ENCODE measurements around the gene SHC2. TPM values are rescaled to one million over a fixed set of nuclear protein-coding genes. Genes with fewer than 3 reads are reported as not detected.
"Not testable (repeated sequence)": the region's sequence is repeated elsewhere in the genome, so short reads cannot be mapped to it uniquely, and the experiment has no call there.

SHC2 gene
- total RNA-seq, 1 donor from 2014 or later: 5.1 TPM

DNA sequence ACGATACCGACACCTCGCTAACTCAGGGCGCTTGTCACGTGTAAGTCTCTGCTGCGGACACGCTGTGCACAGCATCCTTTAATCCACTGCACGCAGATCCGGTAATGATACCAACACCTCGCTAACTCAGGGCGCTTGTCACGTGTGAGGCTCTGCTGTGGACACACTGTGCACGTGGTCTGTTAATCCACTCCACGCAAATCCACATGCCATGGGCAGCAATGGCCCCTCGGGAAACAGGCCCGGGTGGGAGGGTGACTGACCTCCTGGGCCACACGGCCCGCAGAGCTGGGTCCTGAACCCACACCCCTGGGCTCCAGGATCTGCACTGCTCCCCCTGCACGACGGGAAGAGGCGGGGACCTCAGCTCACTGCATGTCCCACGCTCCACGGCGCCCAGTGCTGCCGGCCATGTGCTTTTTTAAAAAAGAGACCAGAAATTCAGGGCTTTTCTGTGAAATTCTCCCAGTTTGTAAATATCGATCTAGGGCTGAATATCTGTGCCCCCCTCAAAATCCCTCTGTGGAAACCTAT lies 16.1 kb downstream of the SHC2 start:
- DNase-seq (ENCODE audit: low read depth): no peak

GRCh38 chr19:443005-443404 lies 17.8 kb downstream of the SHC2 start:
- no peak for DNase-seq (ENCODE audit: low read depth)

DNA sequence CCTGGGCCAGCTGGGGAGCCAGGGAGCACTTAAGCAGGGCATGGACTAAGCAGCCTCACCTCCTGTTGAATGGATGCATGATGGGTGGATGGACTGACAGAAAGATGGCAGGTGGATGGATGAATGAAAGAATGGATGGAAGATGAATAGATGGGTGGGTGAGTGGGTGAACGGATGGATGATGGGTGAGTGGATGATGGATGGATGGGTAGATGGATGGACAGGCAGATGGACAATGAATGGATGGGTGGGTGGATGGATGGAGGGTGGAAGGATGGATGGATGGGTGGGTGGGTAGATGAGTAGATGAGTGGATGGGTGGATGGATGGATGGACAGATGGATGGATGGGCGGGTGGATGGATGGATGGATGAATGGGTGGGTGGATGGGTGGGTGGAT lies 18.7 kb downstream of the SHC2 start:
- DNase-seq (ENCODE audit: low read depth): no peak

DNA sequence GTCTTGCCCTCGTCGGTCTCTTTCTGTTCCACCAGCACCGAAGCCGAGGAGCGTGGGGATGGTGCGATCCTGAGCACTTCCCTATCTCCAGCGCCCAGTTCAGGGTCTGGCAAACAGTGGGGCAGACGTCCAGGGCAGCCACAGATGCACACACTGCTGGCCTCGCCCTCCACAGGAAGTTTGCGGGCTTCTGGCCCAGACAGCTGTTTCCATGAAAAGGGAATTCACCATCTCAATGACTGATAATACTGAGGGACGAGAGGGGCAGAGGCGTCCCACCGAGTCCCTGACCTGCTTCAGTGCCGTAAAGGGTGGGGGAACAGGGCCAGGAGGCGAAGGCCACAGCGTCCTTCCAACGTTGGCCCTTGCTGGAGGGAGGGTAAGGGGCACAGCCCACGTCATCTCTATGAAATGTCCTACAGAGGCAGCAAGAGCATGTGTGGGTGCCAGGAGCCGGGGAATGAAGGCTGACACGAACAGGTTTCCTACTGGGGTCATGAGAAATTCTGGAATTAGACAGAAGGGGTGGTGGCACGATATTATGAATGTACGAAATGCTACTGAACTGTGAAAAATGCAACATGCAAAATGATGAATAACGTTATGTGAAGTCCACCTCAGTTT lies 19.5 kb downstream of the SHC2 start:
- no peak for DNase-seq (ENCODE audit: low read depth)

- DNase-seq (ENCODE audit: low read depth): no peak
Measured at GRCh38 chr19:440391-441212, 20.2 kb downstream of the SHC2 start.

DNA sequence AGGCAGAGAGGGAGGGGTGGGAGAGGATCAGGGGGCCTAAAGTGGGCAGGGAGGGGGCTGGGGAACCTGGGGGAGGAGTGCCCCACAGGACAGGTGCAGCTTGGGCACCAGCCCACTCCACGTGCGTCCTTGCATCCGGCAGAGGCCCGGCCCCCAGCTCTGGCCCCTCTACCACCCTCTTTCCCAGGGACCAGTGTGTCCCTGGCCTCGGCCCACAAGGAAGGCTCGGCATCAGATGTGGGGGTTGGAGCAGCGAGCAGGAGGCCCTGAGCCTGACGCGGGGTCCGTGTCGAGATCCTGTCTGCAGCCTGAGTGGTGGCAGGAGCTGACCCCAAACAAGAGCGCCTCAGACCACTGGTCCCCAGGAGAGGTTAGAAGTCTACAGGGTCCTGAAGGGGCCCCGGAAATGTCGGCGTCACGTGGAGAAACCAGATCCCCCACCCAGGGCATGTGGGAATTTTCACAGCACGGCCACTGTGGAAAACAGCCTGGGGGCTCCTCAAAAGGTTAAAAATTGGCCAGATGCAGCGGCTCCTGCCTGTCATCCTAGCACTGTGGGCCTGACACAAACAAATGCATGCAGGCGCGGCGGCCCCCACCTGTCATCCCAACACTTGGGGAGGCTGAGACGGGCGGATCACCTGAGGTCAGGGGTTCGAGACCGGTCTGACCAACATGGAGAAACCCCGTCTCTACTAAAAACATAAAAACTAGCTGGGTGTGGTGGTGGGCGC lies 21.5 kb downstream of the SHC2 start:
- DNase-seq (ENCODE audit: low read depth): no peak

- DNase-seq (ENCODE audit: low read depth): no peak
Measured at GRCh38 chr19:438416-438958, 22.3 kb downstream of the SHC2 start.

GRCh38 chr19:437041-437440 lies 23.8 kb downstream of the SHC2 start:
- DNase-seq (ENCODE audit: low read depth): no peak

DNA sequence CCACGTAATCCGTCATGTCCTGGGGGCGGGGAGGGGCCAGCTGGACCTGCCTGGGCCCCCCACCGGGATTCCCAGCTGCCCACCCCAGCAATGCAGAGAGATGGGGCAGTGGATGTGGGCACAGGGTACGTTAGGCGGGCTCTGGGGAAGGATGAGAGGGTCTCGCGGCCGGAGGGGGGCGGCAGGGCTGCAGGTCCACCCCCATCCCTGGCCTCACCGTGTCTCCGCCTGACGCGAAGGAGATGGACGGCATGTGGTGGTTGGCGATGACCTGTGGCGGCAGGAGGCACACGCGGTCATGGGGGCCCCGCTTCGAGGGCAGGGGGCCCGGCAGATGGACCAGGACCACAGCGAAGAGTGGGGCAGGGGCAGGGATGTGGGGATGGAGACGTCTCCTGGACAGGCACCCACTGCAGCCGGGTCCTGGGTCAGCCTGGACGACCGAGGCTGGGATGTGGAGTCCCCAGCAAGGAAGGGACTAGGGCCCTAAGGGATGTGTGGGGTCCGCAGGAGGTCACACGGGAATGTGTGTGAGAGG lies 24.4 kb downstream of the SHC2 start:
- no peak for DNase-seq (ENCODE audit: low read depth)

DNA sequence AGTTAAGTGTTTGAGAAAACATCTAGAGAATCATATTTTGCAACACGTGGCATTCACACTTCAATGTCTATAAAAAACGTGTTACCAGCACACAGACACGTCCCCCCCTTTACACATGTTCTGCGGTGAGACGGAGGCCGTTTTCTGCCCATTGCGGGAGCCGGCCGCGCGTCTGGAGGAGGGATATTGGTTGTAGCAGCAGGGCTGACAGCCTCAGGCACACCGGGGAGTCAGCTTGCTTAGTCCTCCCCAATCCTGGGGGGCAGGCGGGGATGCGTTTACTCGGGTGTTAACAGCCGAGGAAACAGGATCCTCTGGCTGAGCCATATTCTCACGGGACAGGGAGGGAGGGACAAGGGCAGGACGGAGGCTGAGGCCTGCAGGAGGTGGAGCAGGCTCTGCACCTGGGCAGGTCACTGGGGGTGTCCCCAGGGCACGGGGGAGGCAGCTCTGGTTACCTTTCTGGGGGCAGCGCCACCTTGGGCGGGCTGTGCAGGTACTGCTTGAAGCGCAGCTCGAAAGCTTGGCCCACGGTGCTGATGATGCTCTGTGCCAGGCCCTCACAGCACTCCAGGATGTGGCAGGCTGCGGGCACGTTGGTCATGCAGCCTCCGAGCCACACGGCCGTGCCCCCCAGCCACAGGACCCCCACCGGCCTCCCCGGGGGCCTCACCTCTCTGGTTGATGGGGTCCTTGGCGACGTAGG lies 25.0 kb downstream of the SHC2 start:
- no peak for DNase-seq (ENCODE audit: low read depth)

- no peak for DNase-seq (ENCODE audit: low read depth)
Measured at GRCh38 chr19:435056-435706, 25.7 kb downstream of the SHC2 start.

- DNase-seq (ENCODE audit: low read depth): no peak
Measured at GRCh38 chr19:434152-434960, 26.5 kb downstream of the SHC2 start.

DNA sequence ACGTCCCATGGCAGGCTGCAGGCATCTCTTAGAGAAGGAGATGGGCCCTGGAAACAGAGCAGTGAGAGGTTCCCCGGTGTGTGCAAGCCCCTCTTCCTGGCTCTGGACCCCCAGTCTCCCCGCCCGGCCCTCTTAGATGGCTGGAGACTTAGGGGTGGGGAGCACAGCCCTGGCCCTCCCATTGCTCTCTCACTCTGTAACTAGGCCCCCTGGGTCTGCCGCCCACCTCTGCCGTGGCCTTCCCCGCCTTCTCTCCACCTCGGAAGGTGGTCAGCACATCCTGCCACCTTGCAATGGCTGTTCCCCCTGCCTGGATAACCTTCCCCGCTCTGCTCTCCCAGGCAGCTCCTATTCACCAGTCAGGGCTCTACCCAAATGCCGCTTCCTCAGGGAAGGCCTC lies 30.1 kb downstream of the SHC2 start:
- DNase-seq (ENCODE audit: low read depth): no peak

DNA sequence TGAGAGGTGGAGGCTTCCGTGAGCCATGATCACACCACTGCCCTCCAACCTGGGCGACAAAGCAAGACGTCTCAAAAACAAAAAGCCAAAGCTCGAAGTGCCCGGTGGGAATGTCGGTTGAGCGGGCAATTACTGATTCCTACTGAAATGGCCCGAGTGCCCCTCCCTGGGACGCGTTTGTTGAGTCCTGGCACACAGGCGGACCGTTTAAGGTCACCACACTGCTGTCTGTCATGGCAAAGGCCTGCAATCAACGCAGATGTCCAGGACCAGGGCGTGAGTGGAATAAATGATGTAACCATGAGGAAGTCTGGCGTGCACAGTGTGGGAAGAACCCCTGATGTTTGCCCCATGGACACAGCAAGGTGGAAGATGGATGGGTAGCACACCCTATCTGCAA lies 32.7 kb downstream of the SHC2 start:
- no peak for DNase-seq (ENCODE audit: low read depth)

DNA sequence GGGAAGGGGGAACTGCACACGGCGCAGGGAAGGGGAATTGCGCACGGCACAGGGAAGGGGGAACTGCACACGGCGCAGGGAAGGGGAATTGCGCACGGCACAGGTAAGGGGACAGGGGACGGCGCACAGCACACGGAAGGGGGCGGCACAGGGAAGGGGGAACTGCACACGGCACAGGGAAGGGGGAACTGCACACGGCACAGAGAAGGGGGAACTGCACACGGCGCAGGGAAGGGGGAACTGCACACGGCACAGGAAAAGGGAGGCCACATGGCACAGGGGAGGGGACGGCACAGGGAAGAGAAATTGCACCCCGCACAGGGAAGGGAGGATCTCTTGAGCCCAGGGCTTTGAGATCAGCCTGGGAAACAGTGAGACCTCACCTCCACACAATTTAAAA lies 33.2 kb downstream of the SHC2 start:
- not testable (repeated sequence) for DNase-seq (ENCODE audit: low read depth)

GRCh38 chr19:426725-427445 lies 33.9 kb downstream of the SHC2 start:
- DNase-seq (ENCODE audit: low read depth): no peak

GRCh38 chr19:425056-425455 lies 35.8 kb downstream of the SHC2 start:
- no peak for DNase-seq (ENCODE audit: low read depth)

GRCh38 chr19:424546-424945 lies 36.3 kb downstream of the SHC2 start:
- DNase-seq (ENCODE audit: low read depth): no peak

Data from renal cortical epithelial cell (primary cell).